ENCODE data around the gene ERLIN1. TPM values are rescaled to one million over a fixed set of nuclear protein-coding genes. Genes with fewer than 3 reads are reported as not detected.
A peak's percentile ranks its signal among the peaks of the same experiment; 100 is the strongest.

ERLIN1 gene
- total RNA-seq, 1 experiment from 2014 or later, result 33.0 TPM

DNA sequence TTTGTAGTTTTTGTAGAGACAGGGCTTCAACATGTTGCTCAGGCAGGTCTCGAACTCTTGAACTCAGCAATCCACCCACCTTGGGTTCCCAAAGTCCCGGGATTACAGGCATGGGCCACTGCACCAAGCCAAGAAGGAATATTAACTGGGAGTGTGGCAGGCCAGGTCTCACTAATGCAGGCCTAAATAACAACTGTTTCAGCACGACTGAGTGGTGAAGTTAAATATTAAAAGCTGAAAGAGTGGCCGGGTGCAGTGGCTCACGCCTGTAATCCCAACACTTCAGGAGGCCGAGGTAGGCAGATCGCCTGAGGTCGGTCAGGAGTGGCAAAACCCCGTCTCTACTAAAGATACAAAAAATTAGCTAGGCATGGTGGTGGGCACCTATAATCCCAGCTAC, 22.4 kb upstream of the ERLIN1 start:
- Histone ChIP-seq H3K4me2 (ENCODE audit: insufficient read depth, insufficient read length, low read length) (no peak overlapping the region), H3K27ac (ENCODE audit: insufficient read length, low read depth, low read length) (no peak overlapping the region), H2AK5ac (ENCODE audit: insufficient read length, low read length) (no peak overlapping the region), H2AFZ (ENCODE audit: low read length) (no peak overlapping the region), H3T11ph (ENCODE audit: low read length) (no peak overlapping the region), H2BK20ac (ENCODE audit: low read depth, low read length, poor library complexity, severe bottlenecking) (no peak overlapping the region), H4K5ac (ENCODE audit: insufficient read length, low read depth, low read length) (no peak overlapping the region), H3K79me2 (ENCODE audit: insufficient read depth, low read length) (no peaks in the 10 kb centered on the region), H3K14ac (ENCODE audit: insufficient read depth, low read length) (no peak overlapping the region), H4K20me1 (ENCODE audit: control insufficient read depth, insufficient read depth, insufficient read length) (no peaks in the 10 kb centered on the region), H3K23ac (ENCODE audit: insufficient read length, low read depth, low read length) (no peak overlapping the region), H3K18ac (ENCODE audit: insufficient read length, low read depth, low read length) (no peak overlapping the region), H2BK12ac (ENCODE audit: insufficient read length, low read depth, low read length) (no peak overlapping the region), H3K27me3 (ENCODE audit: insufficient read depth, low read length) (no peaks in the 10 kb centered on the region), H4K91ac (ENCODE audit: insufficient read length, low read depth, low read length) (no peak overlapping the region), H2BK15ac (ENCODE audit: low read depth, low read length) (no peak overlapping the region), H4K8ac (replicated peaks; ENCODE audit: insufficient read length, low read depth, low read length) (no peak overlapping the region), H3K79me1 (ENCODE audit: insufficient read depth, low read depth, low read length, poor library complexity, severe bottlenecking) (no peaks in the 10 kb centered on the region), H3K23me2 (ENCODE audit: insufficient read length, low read depth, low read length, poor library complexity, severe bottlenecking) (no peaks in the 10 kb centered on the region), H3K4me1 (ENCODE audit: insufficient read depth, low read length) (no peaks in the 10 kb centered on the region), H3K9me3 (ENCODE audit: control insufficient read depth, low read depth, low read length) (no peaks in the 10 kb centered on the region), H2BK120ac (ENCODE audit: low read depth, low read length, poor library complexity, severe bottlenecking) (no peak overlapping the region), H2BK5ac (ENCODE audit: insufficient read length, low read length) (no peak overlapping the region), H3K56ac (ENCODE audit: insufficient read length, low read depth, low read length) (no peak overlapping the region), H3K9ac (ENCODE audit: extremely low read depth, insufficient read length, low read length) (no peak overlapping the region), H3K4ac (ENCODE audit: low read depth, low read length) (no peak overlapping the region)
- DNase-seq, result no peak
- Mint-ChIP-seq H3K27ac (peak overlapping the region in 1 of 3 experiments; percentile 23; a peak in 1 of 7 replicates), H3K27me3 (ENCODE audit: low read depth) (no peaks in the 10 kb centered on the region), H3K9me3 (no peaks in the 10 kb centered on the region), H3K4me3 (no peak overlapping the region), H3K4me1 (peaks cover 0 to 6% of the 10 kb centered on the region in 2 experiments; a peak in 1 of 4 replicates), H3K36me3 (ENCODE audit: insufficient read depth in 1 of 3, low read depth in 3 of 3) (peaks cover 3 to 63% (median 45%) of the 10 kb centered on the region in 3 experiments; a peak in 6 of 7 replicates)
- no CpG with 5 or more reads among the region's 9 CpGs for WGBS (ENCODE audit: extremely low coverage, insufficient read length, low lambda C conversion rate)
- TF ChIP-seq, protein P1, sequence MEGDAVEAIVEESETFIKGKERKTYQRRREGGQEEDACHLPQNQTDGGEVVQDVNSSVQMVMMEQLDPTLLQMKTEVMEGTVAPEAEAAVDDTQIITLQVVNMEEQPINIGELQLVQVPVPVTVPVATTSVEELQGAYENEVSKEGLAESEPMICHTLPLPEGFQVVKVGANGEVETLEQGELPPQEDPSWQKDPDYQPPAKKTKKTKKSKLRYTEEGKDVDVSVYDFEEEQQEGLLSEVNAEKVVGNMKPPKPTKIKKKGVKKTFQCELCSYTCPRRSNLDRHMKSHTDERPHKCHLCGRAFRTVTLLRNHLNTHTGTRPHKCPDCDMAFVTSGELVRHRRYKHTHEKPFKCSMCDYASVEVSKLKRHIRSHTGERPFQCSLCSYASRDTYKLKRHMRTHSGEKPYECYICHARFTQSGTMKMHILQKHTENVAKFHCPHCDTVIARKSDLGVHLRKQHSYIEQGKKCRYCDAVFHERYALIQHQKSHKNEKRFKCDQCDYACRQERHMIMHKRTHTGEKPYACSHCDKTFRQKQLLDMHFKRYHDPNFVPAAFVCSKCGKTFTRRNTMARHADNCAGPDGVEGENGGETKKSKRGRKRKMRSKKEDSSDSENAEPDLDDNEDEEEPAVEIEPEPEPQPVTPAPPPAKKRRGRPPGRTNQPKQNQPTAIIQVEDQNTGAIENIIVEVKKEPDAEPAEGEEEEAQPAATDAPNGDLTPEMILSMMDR (conservative IDR thresholded peaks at IDR 0.05), result no peak
